Stimulated activated CD4-positive, alpha-beta T cell treated with anti-CD3 and anti-CD28 coated beads, Interleukin-12 subunit alpha, Interleukin-12 subunit beta, amount 100 ng/mL, for 48 hours (primary cell): Measurements from ENCODE around the gene MACROD2.

Experiments used
- DNase-seq, 3 donors: peaks; one replicate each; pipeline ENCODE4 v3.0.0-alpha.2; 2020; ENCODE audit warnings: low read depth in 2 of 3, low spot score in 1 of 3

Gene MACROD2

DNA sequence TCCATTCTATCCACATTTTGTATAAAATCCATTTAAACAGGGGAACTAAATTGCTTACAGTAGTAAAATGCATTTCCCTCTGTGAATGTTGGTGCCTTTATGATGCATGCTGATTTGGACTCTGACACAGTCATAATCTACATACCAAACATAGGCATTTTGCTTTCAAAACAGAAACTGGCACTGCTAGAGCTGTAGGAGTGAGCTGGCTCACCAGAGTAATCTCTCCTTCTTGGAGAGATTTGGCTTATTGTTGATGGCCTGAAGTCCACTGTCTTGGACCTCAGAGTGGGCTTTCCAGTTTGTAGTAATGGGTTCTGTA, 705.3 kb downstream of the MACROD2 start:
- DNase-seq: no peak

DNA sequence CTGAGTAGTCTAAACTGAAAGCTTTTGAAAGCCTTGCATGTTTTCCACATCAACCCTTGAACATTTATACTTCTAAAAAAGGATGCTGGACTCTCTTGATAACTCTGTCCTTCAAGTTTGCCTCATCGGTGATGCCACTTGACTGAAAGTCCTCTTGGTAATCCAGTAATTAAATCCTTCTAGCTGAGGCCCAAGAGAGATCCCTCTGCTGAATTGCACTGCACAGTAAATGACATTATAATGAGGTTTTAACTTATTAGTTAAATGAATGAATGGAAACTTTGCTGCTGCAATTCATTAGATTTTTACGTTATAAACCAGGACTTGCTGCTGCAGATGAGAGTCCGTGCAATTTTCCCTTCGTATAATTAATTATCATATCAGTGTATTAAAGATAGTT, 706.0 kb downstream of the MACROD2 start:
- no peak for DNase-seq

DNA sequence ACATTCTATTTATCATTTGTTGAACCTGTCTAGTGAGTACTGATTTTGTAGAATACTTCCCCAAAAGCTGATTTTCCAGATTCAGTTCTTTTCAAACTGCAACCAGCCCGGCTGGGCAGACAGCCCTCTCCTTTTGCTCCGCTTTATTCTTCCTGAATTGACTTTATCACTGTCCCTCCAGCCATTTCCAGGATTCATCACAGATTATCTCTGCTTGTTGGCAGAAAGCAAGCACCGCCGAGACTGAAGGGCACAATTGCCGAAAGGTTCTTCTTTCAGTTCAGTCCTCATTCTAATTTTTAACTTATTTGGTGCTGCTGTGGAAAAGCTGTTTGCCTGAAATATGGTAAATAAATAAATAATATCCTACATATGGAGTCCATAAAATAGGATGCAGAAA, 711.2 kb downstream of the MACROD2 start:
- DNase-seq: no peak

DNA sequence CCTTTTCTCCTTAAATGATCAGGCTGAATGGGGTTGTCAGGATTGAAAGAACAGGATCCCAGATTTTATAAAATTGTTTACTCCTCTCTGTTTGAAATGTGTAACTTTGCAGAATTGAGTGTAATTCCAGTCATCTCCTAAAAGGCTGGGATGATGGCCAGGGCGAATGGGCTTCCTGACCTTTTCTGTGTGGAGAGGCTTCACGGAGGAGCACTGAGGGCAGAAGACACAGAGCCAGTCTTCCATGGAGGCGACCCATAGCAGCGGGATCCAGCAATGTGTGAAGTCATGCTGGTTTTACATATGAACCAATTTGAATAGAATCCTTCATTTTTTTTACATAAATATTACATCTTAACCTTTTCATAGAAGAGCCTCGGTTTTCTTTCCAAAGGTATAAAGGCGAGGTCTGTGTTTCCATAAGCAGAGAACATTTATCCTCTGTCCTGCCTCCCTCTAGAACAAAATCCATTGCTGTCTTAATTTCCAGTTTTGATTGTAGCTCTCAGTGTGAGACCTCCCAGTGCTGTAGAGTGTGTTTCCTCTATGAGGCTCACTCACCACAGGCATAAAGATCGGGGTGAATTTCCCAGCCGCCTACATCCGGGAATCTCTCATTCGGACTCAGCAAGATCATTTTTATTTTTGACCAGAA, 711.8 kb downstream of the MACROD2 start:
- DNase-seq: no peak

DNA sequence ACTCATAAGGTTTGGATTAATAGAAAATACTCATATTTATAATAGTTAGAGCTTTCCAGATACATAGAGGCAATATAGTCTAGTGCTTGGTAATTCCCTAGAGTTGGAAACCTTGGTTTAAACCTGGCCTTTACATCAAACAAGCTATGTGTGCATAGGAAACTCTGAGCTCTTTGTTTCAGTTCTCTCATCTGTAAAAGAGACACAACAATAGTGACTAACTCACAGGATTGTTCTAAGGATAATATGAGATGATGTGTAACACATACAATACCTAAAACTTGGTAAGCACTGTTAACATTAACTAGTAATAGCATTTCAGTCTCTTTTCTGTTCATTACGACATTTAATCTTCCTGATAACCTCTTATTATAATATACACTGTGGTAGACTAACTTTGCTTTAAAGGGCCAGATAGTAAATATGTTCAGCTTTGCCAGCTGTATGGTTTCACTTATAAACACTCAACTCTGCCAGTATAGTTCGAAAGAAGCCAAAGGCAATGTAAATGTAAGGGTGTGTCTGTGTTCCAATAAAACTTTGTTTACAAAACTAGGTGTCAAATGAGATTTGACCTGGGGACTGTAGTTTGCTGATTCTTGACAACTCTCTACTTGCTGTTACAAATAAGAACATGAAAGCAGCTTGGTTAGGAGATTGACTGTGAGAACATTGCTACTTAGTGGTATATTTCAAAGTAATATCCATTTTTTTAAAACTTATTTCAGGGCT, 712.7 kb downstream of the MACROD2 start:
- no peak for DNase-seq

DNA sequence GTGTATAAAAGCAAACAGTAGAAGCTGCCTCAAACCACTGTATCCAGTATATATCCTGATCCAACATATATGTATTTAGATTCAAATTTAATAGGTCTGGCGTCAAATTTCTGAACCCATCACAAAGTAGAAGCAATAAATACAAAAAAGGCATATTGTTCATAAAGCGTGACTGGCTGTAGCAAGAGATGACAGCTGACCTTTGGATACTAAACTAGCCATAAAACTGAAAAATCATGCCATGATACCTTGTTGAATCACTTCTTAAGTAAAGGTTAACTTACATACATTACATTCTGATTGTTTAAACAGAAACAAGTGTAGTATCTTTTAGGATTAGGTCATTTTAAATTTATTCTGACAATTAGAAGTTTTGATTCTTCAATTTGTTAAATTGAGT, 714.1 kb downstream of the MACROD2 start:
- DNase-seq: no peak

DNA sequence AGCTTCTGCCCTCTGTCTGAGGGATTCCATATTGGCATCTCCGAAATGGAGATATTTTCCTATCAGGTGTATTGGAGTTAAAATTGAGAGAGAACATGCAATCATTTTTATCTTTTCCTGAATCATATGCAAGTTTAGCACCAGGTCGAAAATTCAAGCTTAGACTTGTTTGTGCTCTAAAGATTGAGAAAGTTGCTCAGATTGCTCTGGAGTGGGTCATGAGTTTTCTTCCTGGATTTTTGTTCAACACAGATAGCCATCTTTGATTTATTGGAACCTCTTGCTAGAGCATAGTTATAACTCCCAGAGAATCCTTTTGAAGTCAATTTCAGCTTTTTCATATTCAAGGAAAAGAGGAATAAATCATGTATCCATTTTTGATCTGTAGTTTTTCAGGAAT, 715.6 kb downstream of the MACROD2 start:
- no peak for DNase-seq

DNA sequence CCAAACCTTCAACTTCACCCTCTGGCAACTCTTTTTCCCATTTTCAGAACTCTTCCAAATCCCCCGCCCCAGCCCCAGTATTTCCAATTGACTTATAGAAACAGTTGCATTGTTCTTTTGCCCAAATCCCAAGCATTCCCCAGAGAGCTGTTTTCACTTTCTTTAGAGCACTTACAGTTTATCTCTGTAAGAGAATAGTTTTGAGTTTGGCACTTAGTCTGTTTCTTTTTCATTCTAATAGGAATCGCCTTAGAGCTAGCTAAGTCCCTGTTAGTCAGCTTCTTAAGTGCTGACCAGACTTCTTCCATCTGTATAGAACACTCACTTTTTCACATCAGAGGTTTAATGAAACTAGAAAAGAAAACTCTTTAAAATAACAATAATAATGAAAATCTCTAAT, 716.3 kb downstream of the MACROD2 start:
- no peak for DNase-seq

DNA sequence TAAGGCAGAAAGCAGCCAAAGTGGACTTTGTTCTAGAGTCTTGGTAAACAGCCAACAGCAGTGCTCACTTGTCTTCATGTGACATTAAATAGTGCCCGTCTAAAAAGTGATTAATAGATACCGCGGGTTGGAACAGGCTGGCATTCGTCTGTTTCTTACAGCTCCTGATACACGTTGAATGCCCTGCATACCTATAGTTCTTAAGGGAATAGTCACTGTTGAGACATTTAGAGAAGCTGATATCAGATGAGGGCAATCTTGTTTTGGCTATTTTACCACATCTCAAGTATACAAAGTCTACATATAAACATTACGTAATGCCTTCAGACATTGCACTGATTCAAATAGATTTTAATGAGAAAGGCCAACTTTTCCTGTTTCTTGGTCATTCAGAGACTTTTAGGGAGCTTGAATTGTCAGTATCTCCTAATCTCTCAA, 717.0 kb downstream of the MACROD2 start:
- DNase-seq: no peak

GRCh38 chr20:14715400-14715799, 720.1 kb downstream of the MACROD2 start:
- no peak for DNase-seq

DNA sequence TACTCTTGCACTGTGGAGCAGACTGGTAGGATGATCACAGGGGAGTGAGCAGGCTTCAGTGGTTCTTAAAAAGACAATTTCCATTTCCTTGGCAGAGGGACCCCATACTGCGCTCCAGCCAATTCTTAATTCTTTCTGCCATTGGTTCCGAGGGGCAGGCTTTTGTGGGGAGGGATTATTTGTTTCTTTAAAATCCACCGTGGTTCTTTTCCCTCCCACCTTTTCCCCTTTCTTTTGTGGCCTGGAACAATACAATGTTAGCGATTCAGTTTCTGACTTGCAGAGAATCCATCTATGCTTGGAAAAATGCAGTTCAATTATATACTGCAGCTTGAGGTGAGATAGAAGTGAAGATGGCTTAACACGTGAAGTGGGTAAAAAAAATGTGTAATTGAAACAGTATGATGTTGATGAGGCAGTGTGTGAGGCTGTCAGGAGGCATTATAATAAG, 721.1 kb downstream of the MACROD2 start:
- no peak for DNase-seq

DNA sequence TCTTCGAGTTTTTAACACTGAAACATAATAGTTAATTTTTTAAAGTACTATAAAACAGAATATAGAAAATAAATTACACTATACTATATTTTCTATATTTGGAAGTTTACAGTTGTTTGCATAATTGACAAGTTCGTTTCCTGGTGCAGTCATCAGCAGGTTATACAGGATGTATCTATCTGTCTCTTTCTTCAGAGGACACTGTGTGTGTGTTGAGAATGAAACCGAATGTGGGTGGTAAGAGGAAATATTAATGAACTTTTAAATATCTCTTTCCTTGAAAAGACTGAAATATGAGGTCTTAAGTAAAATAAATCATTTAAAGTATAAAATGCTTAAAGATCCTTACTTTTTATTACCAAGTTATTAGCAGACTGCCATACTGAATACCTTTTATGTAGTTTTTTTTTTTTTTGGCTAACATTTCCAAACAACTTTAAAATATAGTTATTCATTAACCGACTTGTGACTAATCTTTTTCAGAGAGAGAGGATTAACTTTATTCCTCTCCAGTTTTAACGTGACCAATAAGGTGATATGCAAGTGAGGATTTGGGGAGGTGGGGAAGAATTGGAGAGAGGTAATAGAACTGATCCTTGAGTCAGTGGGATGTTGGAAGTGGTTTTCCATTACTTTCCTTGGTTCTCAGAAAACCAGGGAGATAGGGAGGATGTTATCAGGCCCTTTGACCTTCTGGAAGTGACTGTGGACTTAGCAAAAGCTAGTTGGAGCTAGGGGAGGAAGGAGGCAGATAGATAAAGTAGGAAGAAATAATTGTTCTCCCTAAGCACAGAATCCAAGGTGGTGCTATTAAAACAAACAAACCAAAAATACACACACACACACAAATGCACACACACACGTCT, 722.1 kb downstream of the MACROD2 start:
- no peak for DNase-seq

GRCh38 chr20:14720251-14720650, 724.9 kb downstream of the MACROD2 start:
- DNase-seq: no peak

DNA sequence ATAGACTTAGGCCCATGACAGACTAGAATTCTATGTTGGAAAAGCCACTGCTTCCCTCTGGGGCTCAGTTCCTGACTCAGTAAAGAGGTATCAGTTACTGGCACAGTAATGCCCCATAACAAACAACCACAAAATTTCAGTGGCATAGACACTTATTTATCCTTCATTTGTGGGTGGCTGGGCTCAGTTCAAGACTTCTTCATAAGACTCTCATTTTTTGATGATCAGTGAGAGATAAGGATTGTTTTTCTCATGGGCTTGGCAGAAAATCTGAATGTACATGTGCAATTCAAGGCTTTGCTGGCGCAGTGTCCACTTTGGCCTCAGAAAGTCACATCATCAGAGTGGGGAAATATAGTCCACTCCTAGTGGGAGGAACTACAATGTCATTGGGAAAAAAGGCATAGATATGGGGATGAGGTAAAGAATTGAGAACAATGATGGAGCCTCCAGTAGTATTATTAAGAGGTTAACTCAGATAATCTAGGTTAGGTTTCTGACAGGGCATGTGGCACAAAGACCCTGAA, 726.7 kb downstream of the MACROD2 start:
- no peak for DNase-seq

DNA sequence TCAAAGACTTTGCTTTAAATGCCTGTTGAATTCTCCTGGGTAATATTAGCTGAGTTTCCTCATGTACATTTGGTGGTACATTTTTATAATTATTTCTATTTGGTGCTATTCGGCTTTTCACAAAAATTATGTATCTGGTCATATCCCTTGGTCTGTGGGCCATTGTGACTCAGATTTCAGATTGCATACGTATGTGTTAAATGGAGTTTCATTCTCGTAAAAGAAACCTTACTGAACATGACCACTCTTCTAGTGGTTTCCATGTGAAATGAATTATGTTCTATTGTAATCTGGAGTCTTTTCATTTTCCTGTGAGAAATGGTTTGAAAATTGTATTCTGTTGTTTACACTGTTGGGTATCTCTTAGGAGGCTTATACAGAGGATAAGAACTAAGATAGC, 728.3 kb downstream of the MACROD2 start:
- no peak for DNase-seq

DNA sequence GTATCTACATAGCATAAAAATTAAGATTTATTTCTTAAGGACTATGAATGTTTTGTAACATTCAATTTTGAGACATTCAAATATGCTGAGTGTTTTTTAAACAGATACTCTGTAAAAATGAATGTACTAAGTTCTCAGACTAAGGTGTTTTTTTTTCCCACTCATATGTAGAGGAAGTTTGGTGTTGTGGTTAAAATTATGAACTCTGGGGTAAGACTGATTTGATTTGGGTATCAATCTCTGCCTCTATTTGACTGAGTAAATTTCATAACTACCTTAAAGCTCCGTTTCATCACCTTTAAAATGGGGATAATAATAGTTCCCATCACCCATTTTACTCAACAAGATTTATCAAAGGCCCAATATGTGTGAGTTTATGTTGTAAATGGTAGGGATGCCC, 728.7 kb downstream of the MACROD2 start:
- DNase-seq: no peak

GRCh38 chr20:14724468-14724867, 729.2 kb downstream of the MACROD2 start:
- DNase-seq: no peak

DNA sequence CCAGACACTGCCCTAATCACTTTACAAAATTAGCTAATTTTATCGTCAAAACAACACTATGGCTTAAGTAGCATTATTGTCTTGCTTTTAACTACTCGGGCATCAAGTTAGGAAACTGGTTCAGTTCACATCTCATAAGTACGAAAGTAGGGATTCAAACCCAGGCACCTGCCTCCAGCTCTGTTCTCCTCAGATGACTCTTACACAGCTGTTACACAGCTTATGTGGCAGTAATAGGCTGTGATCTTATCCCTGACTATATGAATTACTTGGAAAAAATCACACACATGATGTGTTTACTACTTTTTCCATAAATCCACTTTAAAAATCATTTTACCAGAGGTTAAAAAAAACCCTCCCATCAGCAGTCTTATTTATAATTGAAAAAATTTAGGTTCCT, 731.3 kb downstream of the MACROD2 start:
- DNase-seq: no peak

DNA sequence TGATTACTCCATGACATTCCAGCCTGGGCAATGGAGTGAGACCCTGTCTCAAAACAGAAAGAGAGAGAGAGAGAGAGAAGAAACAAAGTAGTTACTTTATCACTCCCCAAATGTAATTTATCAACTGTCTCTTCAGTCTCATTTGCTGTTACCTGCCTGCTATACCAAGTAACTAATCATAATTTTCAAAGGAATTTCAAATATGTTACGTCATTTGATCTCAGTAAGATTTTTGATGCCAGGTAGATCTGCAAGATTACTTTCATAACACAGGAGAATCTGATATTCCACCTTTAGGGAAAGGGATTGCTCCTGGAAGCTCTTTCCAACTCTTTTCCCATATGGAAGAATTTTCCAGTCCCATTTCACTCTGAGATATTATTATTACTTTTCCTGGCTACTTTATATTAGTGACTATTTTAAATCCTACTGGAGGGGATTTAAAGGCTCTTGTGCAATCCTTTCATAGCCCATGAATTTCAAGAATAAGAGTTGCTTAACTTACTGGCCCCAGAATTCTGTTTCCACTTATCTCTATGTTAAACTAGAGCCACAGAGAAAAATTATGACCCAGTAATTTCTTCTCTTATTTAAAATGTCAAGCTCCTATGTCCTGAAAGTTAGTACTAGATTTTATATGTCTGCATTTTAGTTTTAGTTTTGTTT, 732.3 kb downstream of the MACROD2 start:
- no peak for DNase-seq

- no peak for DNase-seq
Measured at GRCh38 chr20:14729390-14729789, 734.1 kb downstream of the MACROD2 start.

GRCh38 chr20:14732343-14732742, 737.0 kb downstream of the MACROD2 start:
- DNase-seq: no peak
